Panc1 (cell line): ENCODE data around the gene NKX1-2. TPM values are rescaled to one million over a fixed set of nuclear protein-coding genes. Genes with fewer than 3 reads are reported as not detected.
"Not testable (repeated sequence)": the region's sequence is repeated elsewhere in the genome, so short reads cannot be mapped to it uniquely, and the experiment has no call there.

Experiments
- ATAC-seq: fragments of 200-7000 bp; cut with Tn5 transposase; 2 replicates; pipeline ENCODE4 v1.9.1; 2020; ENCODE audit warnings: mild to moderate bottlenecking, moderate library complexity
- BruUV-seq: library from RNA; stranded (reverse); fragments of 400-500 nt; replicated peaks from 2 replicates; lab custom pipeline; 2021; lab: Mats Ljungman, UMichigan
- CTCF ChIA-PET: fragments of 300-600 bp; sonication (Branson Sonifier 250); formaldehyde crosslinking; loops from one replicate; lab custom pipeline; 2022; ENCODE audit warnings: antibody characterized with exemption; lab: Charles Lee
- POLR2A ChIA-PET: fragments of 300-600 bp; sonication (Branson Sonifier 250); formaldehyde crosslinking; loops from one replicate; lab custom pipeline; 2022; ENCODE audit warnings: antibody characterized with exemption; lab: Charles Lee
- DNase-seq: peaks from one replicate; pipeline ENCODE4 v3.0.0-alpha.2; 2010; ENCODE audit warnings: low read depth, low spot score
- H3K27ac ChIP-seq: 2 replicates; pipeline ENCODE4 v1.5.1; 2011; ENCODE audit warnings: mild to moderate bottlenecking, low read length, inconsistent platforms
- H3K27me3 ChIP-seq: fragments of 200-500 bp; sonication (Bioruptor generic); 2 replicates; pipeline ENCODE4 v1.6.0; 2014; ENCODE audit warnings: low read length, inconsistent platforms; ENCODE audit not compliant: control insufficient read depth, insufficient read depth
- H3K36me3 ChIP-seq: fragments of 200-500 bp; sonication (Bioruptor generic); 2 replicates; pipeline ENCODE4 v1.5.1; 2014; ENCODE audit warnings: inconsistent platforms, mild to moderate bottlenecking, low read length, moderate library complexity; ENCODE audit not compliant: control insufficient read depth, insufficient read depth
- H3K4me1 ChIP-seq: 2 replicates; pipeline ENCODE4 v1.5.1; 2011; ENCODE audit warnings: inconsistent platforms, mild to moderate bottlenecking, low read length, moderate library complexity; ENCODE audit not compliant: control insufficient read depth, insufficient read depth
- H3K4me3 ChIP-seq, 2 experiments: 2 replicates each; pipeline ENCODE4 v1.5.1; 2011 to 2012; ENCODE audit warnings: low read depth in 2 of 2, low read length in 2 of 2, mild to moderate bottlenecking in 2 of 2, inconsistent platforms in 1 of 2, moderate library complexity in 1 of 2
- H3K9me3 ChIP-seq: fragments of 200-500 bp; sonication (Bioruptor generic); 2 replicates; pipeline ENCODE4 v1.5.1; 2014; ENCODE audit warnings: low read depth, mild to moderate bottlenecking, inconsistent platforms, low read length, moderate library complexity; ENCODE audit not compliant: control insufficient read depth, insufficient read depth
- CTCF ChIP-seq: fragments of 450-650 bp; IDR thresholded peaks from 2 replicates; pipeline ENCODE4 v1.5.1; 2017; ENCODE audit warnings: mild to moderate bottlenecking
- POLR2AphosphoS5 ChIP-seq: IDR thresholded peaks from 2 replicates; pipeline ENCODE4 v1.6.1; 2012; ENCODE audit warnings: mild to moderate bottlenecking, low read depth, low read length, moderate library complexity
- REST ChIP-seq, 2 experiments: IDR thresholded peaks; 2 replicates each; pipeline ENCODE4 v1.6.1; 2011 to 2012; ENCODE audit warnings: low read depth in 2 of 2, control low read depth in 1 of 2, low read length in 1 of 2, mild to moderate bottlenecking in 1 of 2, moderate library complexity in 1 of 2; ENCODE audit not compliant: insufficient read depth in 1 of 2
- SIN3A ChIP-seq: IDR thresholded peaks from 2 replicates; pipeline ENCODE4 v1.6.1; 2012; ENCODE audit warnings: low read depth, mild to moderate bottlenecking, low read length, moderate library complexity, borderline replicate concordance; ENCODE audit not compliant: insufficient read depth
- TCF7L2 ChIP-seq: IDR thresholded peaks from 2 replicates; pipeline ENCODE4 v1.6.1; 2011; ENCODE audit warnings: mild to moderate bottlenecking, low read depth, low read length, inconsistent platforms
- in situ Hi-C: cut with HindIII; loops from 2 replicates; pipeline ENCODE4 v1.10.0; 2016; ENCODE audit warnings: low sequenced_read_pairs, low pct_unique_long_range_greater_than_20kb
- intact Hi-C: fragments of 100-400 bp; cut with micrococcal nuclease; formaldehyde crosslinking; loops from one replicate; pipeline ENCODE4 v1.10.0; 2022; ENCODE audit not compliant: unreplicated experiment
- total RNA-seq: library from RNA; stranded (reverse); gene quantifications from one replicate; pipeline ENCODE4 v1.2.1, GENCODE V29; 2021; ENCODE audit not compliant: unreplicated experiment

Gene NKX1-2
- total RNA-seq, 1 experiment from 2014 or later: 0.15 TPM

- intact Hi-C loops (no loop called here), in situ Hi-C loops (no loop called here)
- ChIA-PET POLR2A (no interaction called here), CTCF (no interaction called here)
- no peaks in the 10 kb centered on the region for H3K36me3 ChIP-seq
- DNase-seq (no peak), ATAC-seq (no peak)
- no peaks in the 10 kb centered on the region for H3K9me3 ChIP-seq
- H3K27ac ChIP-seq: no peak overlapping the region
- H3K4me1 ChIP-seq: no peaks in the 10 kb centered on the region
- no peaks in the 10 kb centered on the region for H3K27me3 ChIP-seq
- TF ChIP-seq SIN3A (no peak), CTCF (no peak), REST (IDR thresholded peaks at IDR 0.05; ENCODE audit: insufficient read depth in 1 of 2, low read depth in 2 of 2, low read length in 1 of 2) (no peak), TCF7L2 (no peak), POLR2AphosphoS5 (no peak)
- no TSS peak for BruUV-seq
- no peak overlapping the region for H3K4me3 ChIP-seq
Measured at GRCh38 chr10:124436191-124436638, 13.6 kb downstream of the NKX1-2 start.

- H3K27me3 ChIP-seq, CTCF ChIA-PET, H3K4me1 ChIP-seq, DNase-seq, ATAC-seq, intact Hi-C loops, BruUV-seq, H3K36me3 ChIP-seq, in situ Hi-C loops, POLR2A ChIA-PET, H3K27ac ChIP-seq, H3K9me3 ChIP-seq, H3K4me3 ChIP-seq: not testable (repeated sequence)
Measured at GRCh38 chr10:124435683-124436082, 14.2 kb downstream of the NKX1-2 start.

GRCh38 chr10:124433461-124433860, 16.4 kb downstream of the NKX1-2 start:
- DNase-seq: no peak
- H3K36me3 ChIP-seq: no peaks in the 10 kb centered on the region
- H3K4me1 ChIP-seq: no peaks in the 10 kb centered on the region
- TF ChIP-seq CTCF (no peak), TCF7L2 (no peak), REST (IDR thresholded peaks at IDR 0.05; ENCODE audit: insufficient read depth in 1 of 2, low read depth in 2 of 2, low read length in 1 of 2) (no peak), SIN3A (no peak)
- ATAC-seq: no peak
- POLR2A ChIA-PET: interaction anchor here (0.6 to 0.7 kb wide), 2 partner anchors 9 to 715 kb away, joined by 4 to 6 read pairs; no protein-coding TSS in a partner anchor
- intact Hi-C loops (no loop called here), in situ Hi-C loops (no loop called here)
- BruUV-seq: no TSS peak
- H3K4me3 ChIP-seq: no peak overlapping the region
- no peaks in the 10 kb centered on the region for H3K27me3 ChIP-seq
- CTCF ChIA-PET: interaction anchor here (0.7 kb wide), 1 partner anchor 304 kb away, joined by 4 read pairs; no protein-coding TSS in a partner anchor
- H3K9me3 ChIP-seq: no peaks in the 10 kb centered on the region
- no peak overlapping the region for H3K27ac ChIP-seq
